CD14-positive monocyte (primary cell): ENCODE results near the gene ALG1. TPM values are rescaled to one million over a fixed set of nuclear protein-coding genes. Genes with fewer than 3 reads are reported as not detected.

Experiments
- DNase-seq, 3 donors: peaks; one replicate each; pipeline ENCODE4 v3.0.0-alpha.2; 2011 to 2022
- H2AFZ ChIP-seq: 2 replicates; pipeline ENCODE4 v1.6.0; 2012; ENCODE audit warnings: mild to moderate bottlenecking, low read depth, low read length, inconsistent platforms; ENCODE audit not compliant: insufficient read depth, poor library complexity, severe bottlenecking
- H3K27ac ChIP-seq, 2 donors: 1 replicate in 1 of 2; 2 replicates in 1 of 2; pipeline ENCODE4 v1.5.1; 2012 to 2013; ENCODE audit warnings: low read length in 2 of 2, control low read depth in 1 of 2, inconsistent platforms in 1 of 2, low read depth in 1 of 2, mild to moderate bottlenecking in 1 of 2
- H3K27me3 ChIP-seq, 2 donors: one replicate each; pipeline versions ENCODE4 v1.6.0 to v1.6.1; 2011 to 2013; ENCODE audit warnings: low read length in 2 of 2; ENCODE audit not compliant: control insufficient read depth in 2 of 2, insufficient read depth in 2 of 2
- H3K36me3 ChIP-seq, 2 donors: replicated peaks in 1 of 2; 1 replicate in 1 of 2; 2 replicates in 1 of 2; pipeline versions ENCODE4 v1.5.1 to v1.6.1; 2012 to 2013; ENCODE audit warnings: low read length in 2 of 2, control low read depth in 1 of 2, inconsistent platforms in 1 of 2, mild to moderate bottlenecking in 1 of 2; ENCODE audit not compliant: insufficient read depth in 2 of 2, control insufficient read depth in 1 of 2
- H3K4me1 ChIP-seq, 2 donors: 1 replicate in 1 of 2; 2 replicates in 1 of 2; pipeline versions ENCODE4 v1.5.1 to v1.6.1; 2012 to 2013; ENCODE audit warnings: low read length in 2 of 2, control low read depth in 1 of 2, inconsistent platforms in 1 of 2, mild to moderate bottlenecking in 1 of 2, moderate library complexity in 1 of 2; ENCODE audit not compliant: insufficient read depth in 2 of 2, control insufficient read depth in 1 of 2
- H3K4me2 ChIP-seq: replicated peaks from 2 replicates; pipeline ENCODE3; 2012; ENCODE audit warnings: low read length, moderate library complexity, mild to moderate bottlenecking; ENCODE audit not compliant: poor library complexity, severe bottlenecking; ENCODE audit errors: extremely low read depth
- H3K4me3 ChIP-seq, 3 experiments: fragments of 200-600 bp in 1 of 3; sonication (generic) in 1 of 3; replicated peaks in 1 of 3; 1 replicate in 2 of 3; 2 replicates in 1 of 3; pipeline ENCODE4 v1.5.1; 2011 to 2013; ENCODE audit warnings: low read length in 3 of 3, mild to moderate bottlenecking in 3 of 3, control low read depth in 2 of 3, low read depth in 2 of 3, inconsistent platforms in 1 of 3, moderate library complexity in 1 of 3
- H3K79me2 ChIP-seq: 2 replicates; pipeline ENCODE4 v1.6.0; 2012; ENCODE audit warnings: mild to moderate bottlenecking, control low read depth, inconsistent platforms, low read length, moderate library complexity; ENCODE audit not compliant: insufficient read depth
- H3K9ac ChIP-seq: 2 replicates; pipeline ENCODE4 v1.6.0; 2017; ENCODE audit warnings: low read length, mild to moderate bottlenecking; ENCODE audit not compliant: insufficient read depth, poor library complexity, severe bottlenecking
- H3K9me3 ChIP-seq, 2 donors: replicated peaks in 1 of 2; 1 replicate in 1 of 2; 2 replicates in 1 of 2; pipeline versions ENCODE4 v1.5.1 to v1.6.1; 2012 to 2013; ENCODE audit warnings: low read length in 2 of 2, control low read depth in 1 of 2; ENCODE audit not compliant: control insufficient read depth in 1 of 2, insufficient read depth in 1 of 2
- H4K20me1 ChIP-seq: 2 replicates; pipeline ENCODE4 v1.6.0; 2012; ENCODE audit warnings: mild to moderate bottlenecking, low read length, control low read depth, moderate library complexity; ENCODE audit not compliant: insufficient read depth
- H3K27ac Mint-ChIP-seq, 7 donors: one replicate each; pipeline ENCODE4 v1.8.0; 2020; ENCODE audit warnings: mild to moderate bottlenecking in 7 of 7, mixed read lengths in 7 of 7, moderate library complexity in 6 of 7, inconsistent platforms in 2 of 7
- H3K27me3 Mint-ChIP-seq, 3 donors: one replicate each; pipeline ENCODE4 v1.8.0; 2021 to 2022; ENCODE audit warnings: low read depth in 3 of 3, mild to moderate bottlenecking in 3 of 3, mixed read lengths in 3 of 3, moderate library complexity in 3 of 3, inconsistent platforms in 1 of 3
- H3K36me3 Mint-ChIP-seq, 2 donors: one replicate each; pipeline ENCODE4 v1.8.0; 2020; ENCODE audit warnings: mixed read lengths in 2 of 2, inconsistent platforms in 1 of 2, mild to moderate bottlenecking in 1 of 2
- H3K4me1 Mint-ChIP-seq: one replicate; pipeline ENCODE4 v1.8.0; 2020; ENCODE audit warnings: mild to moderate bottlenecking, mixed read lengths
- H3K4me3 Mint-ChIP-seq, 2 donors: one replicate each; pipeline ENCODE4 v1.8.0; 2020; ENCODE audit warnings: mild to moderate bottlenecking in 2 of 2, mixed read lengths in 2 of 2, moderate library complexity in 1 of 2
- H3K9me3 Mint-ChIP-seq, 7 donors: one replicate each; pipeline ENCODE4 v1.8.0; 2020 to 2022; ENCODE audit warnings: mixed read lengths in 7 of 7, mild to moderate bottlenecking in 6 of 7, moderate library complexity in 6 of 7, inconsistent platforms in 2 of 7
- CTCF ChIP-seq: fragments of 200-600 bp; IDR thresholded peaks from one replicate; pipeline ENCODE4 v1.8.0; 2022; ENCODE audit warnings: antibody characterized with exemption, mild to moderate bottlenecking
- WGBS: methylation state at CpG from one replicate; pipeline ENCODE4 v1.1.5; 2013; ENCODE audit warnings: missing lambda C conversion rate; ENCODE audit not compliant: insufficient coverage; 5-methylcytosine and 5-hydroxymethylcytosine counted together
- intact Hi-C, 2 donors: fragments of 100-400 bp; cut with micrococcal nuclease; formaldehyde crosslinking; loops; one replicate each; pipeline versions ENCODE4 v1.15.0 to v1.15.1; 2023
- polyA plus RNA-seq, 3 donors: library from polyadenylated mRNA; depleted of rRNA in 1 of 3; unstranded in 2 of 3; stranded (reverse) in 1 of 3; fragments of 300-500 nt in 2 of 3; fragments of >200 nt in 1 of 3; fragmentation: Illumina TruSeq in 2 of 3; gene quantifications; 1 replicate in 2 of 3; 2 replicates in 1 of 3; pipeline ENCODE4 v1.2.3, GENCODE V29; 2012 to 2021

ALG1 gene
- polyA plus RNA-seq, 3 donors = 9.3 to 31.0 (median 25.2) TPM

- no peak overlapping the region for H3K4me2 ChIP-seq
- peaks cover 18 to 21% of the 10 kb centered on the region in 2 donors for H3K4me1 ChIP-seq
- Mint-ChIP-seq H3K27me3 (peaks cover 0 to 5% (median 0%) of the 10 kb centered on the region in 3 donors), H3K36me3 (peaks cover 41 to 59% of the 10 kb centered on the region in 2 donors), H3K9me3 (peaks cover 0 to 2% (median 0%) of the 10 kb centered on the region in 7 donors), H3K4me3 (no peak overlapping the region), H3K4me1 (peaks cover 30% of the 10 kb centered on the region), H3K27ac (no peak overlapping the region)
- H3K9me3 ChIP-seq = no peaks in the 10 kb centered on the region
- no peak overlapping the region for H3K27ac ChIP-seq
- H3K4me3 ChIP-seq = no peak overlapping the region
- DNase-seq = no peak
- intact Hi-C loops = no loop called here
- peaks cover 14% of the 10 kb centered on the region for H4K20me1 ChIP-seq
- no peak overlapping the region for H2AFZ ChIP-seq
- peaks cover 8% of the 10 kb centered on the region for H3K79me2 ChIP-seq
- WGBS = 96% methylated on average over 12 of the region's 12 CpGs
- TF ChIP-seq CTCF = no peak
- H3K27me3 ChIP-seq = no peaks in the 10 kb centered on the region
- no peak overlapping the region for H3K9ac ChIP-seq
- peaks cover 37 to 58% of the 10 kb centered on the region in 2 donors for H3K36me3 ChIP-seq
These were observed 41.3 kb upstream of the ALG1 start for GRCh38 chr16:5030251-5030870.

GRCh38 chr16:5031601-5032000, 40.0 kb upstream of the ALG1 start:
- TF ChIP-seq CTCF = no peak
- H3K27me3 ChIP-seq = no peaks in the 10 kb centered on the region
- peaks cover 14% of the 10 kb centered on the region for H4K20me1 ChIP-seq
- peaks cover 33 to 51% of the 10 kb centered on the region in 2 donors for H3K36me3 ChIP-seq
- peak overlapping the region in 1 of 7 donors; percentile 33 for H3K27ac Mint-ChIP-seq
- H3K4me1 Mint-ChIP-seq = peaks cover 30% of the 10 kb centered on the region
- H3K4me3 Mint-ChIP-seq = no peak overlapping the region
- no peak overlapping the region for H3K27ac ChIP-seq
- peaks cover 0 to 2% (median 0%) of the 10 kb centered on the region in 7 donors for H3K9me3 Mint-ChIP-seq
- no peak overlapping the region for H3K4me3 ChIP-seq
- no peak overlapping the region for H2AFZ ChIP-seq
- no peak overlapping the region for H3K9ac ChIP-seq
- no peaks in the 10 kb centered on the region for H3K9me3 ChIP-seq
- WGBS = 93% methylated on average over 7 of the region's 7 CpGs
- peaks cover 8% of the 10 kb centered on the region for H3K79me2 ChIP-seq
- no peak overlapping the region for H3K4me2 ChIP-seq
- peaks cover 0 to 5% (median 0%) of the 10 kb centered on the region in 3 donors for H3K27me3 Mint-ChIP-seq
- no peak for DNase-seq
- H3K36me3 Mint-ChIP-seq = peaks cover 41 to 49% of the 10 kb centered on the region in 2 donors
- peaks cover 18 to 21% of the 10 kb centered on the region in 2 donors for H3K4me1 ChIP-seq
- intact Hi-C loops = no loop called here
